GM13977 (cell line): ENCODE measurements around the gene CACNA2D3.

ENCODE experiments used
- DNase-seq: peaks from one replicate; pipeline ENCODE4 v3.0.0; 2012; ENCODE audit warnings: low spot score
- CTCF ChIP-seq: IDR thresholded peaks from 2 replicates; pipeline ENCODE4 v1.5.1; 2012; ENCODE audit warnings: mild to moderate bottlenecking, control low read depth; ENCODE audit not compliant: insufficient read depth; ENCODE audit errors: extremely low read depth, missing control alignments
- in situ Hi-C: fragments of 300-500 bp; cut with MboI; formaldehyde crosslinking; loops from one replicate; pipeline ENCODE4 v1.12.0; 2022; ENCODE audit warnings: low sequenced_read_pairs, low pct_unique_long_range_greater_than_20kb, mixed read lengths, inconsistent platforms; ENCODE audit not compliant: unreplicated experiment

CACNA2D3 gene

GRCh38 chr3:54773271-54773670 lies 650.9 kb downstream of the CACNA2D3 start:
- TF ChIP-seq CTCF, result no peak
- in situ Hi-C loops, result no loop called here
- DNase-seq, result no peak

- no peak for TF ChIP-seq CTCF
- in situ Hi-C loops, result no loop called here
- no peak for DNase-seq
These were observed 654.2 kb downstream of the CACNA2D3 start for GRCh38 chr3:54776601-54777000.

GRCh38 chr3:54777141-54777540 lies 654.8 kb downstream of the CACNA2D3 start:
- DNase-seq, result no peak
- no peak for TF ChIP-seq CTCF
- in situ Hi-C loops, result no loop called here

- no peak for DNase-seq
- TF ChIP-seq CTCF, result no peak
- in situ Hi-C loops, result no loop called here
These were observed 658.0 kb downstream of the CACNA2D3 start for GRCh38 chr3:54780336-54780735.

GRCh38 chr3:54781728-54782127 lies 659.4 kb downstream of the CACNA2D3 start:
- in situ Hi-C loops, result no loop called here
- TF ChIP-seq CTCF, result no peak
- no peak for DNase-seq

- DNase-seq, result no peak
- no peak for TF ChIP-seq CTCF
These were observed 661.3 kb downstream of the CACNA2D3 start for GRCh38 chr3:54783611-54784010.

GRCh38 chr3:54784021-54784420 lies 661.7 kb downstream of the CACNA2D3 start:
- in situ Hi-C loops, result no loop called here
- DNase-seq, result no peak
- TF ChIP-seq CTCF, result no peak

More at GRCh38 chr3:54783611-54784010, 661.3 kb downstream of the CACNA2D3 start:
- in situ Hi-C loops, result no loop called here
